MM.1S (cell line): ENCODE data around the gene MEGF11.

Experiments
- DNase-seq: peaks from one replicate; pipeline ENCODE4 v3.0.0-alpha.2; 2015
- H2AFZ ChIP-seq: fragments of 300-600 bp; sonication (generic); 2 replicates; pipeline ENCODE4 v1.6.0; 2016; ENCODE audit warnings: antibody characterized with exemption, low read length
- H3F3A ChIP-seq: fragments of 300-600 bp; sonication (generic); 2 replicates; pipeline ENCODE4 v1.6.1; 2016; ENCODE audit warnings: mild to moderate bottlenecking, antibody characterized with exemption, low read length, moderate library complexity, mixed read lengths; ENCODE audit not compliant: insufficient read depth
- H3K27ac ChIP-seq: fragments of 300-600 bp; sonication (generic); 2 replicates; pipeline ENCODE4 v1.5.1; 2016; ENCODE audit warnings: mild to moderate bottlenecking, low read length
- H3K27me3 ChIP-seq: fragments of 300-600 bp; sonication (generic); replicated peaks from 2 replicates; pipeline ENCODE4 v1.6.0; 2016; ENCODE audit warnings: low read length; ENCODE audit not compliant: insufficient read depth
- H3K36me3 ChIP-seq: fragments of 300-600 bp; sonication (generic); replicated peaks from 2 replicates; pipeline ENCODE4 v1.6.1; 2016; ENCODE audit warnings: mild to moderate bottlenecking, low read length, mixed read lengths; ENCODE audit not compliant: insufficient read depth
- H3K4me1 ChIP-seq: fragments of 300-600 bp; sonication (generic); 2 replicates; pipeline ENCODE4 v1.6.1; 2016; ENCODE audit warnings: low read length, mixed read lengths
- H3K4me2 ChIP-seq: fragments of 300-600 bp; sonication (generic); 2 replicates; pipeline ENCODE4 v1.6.0; 2016; ENCODE audit warnings: low read depth, low read length
- H3K4me3 ChIP-seq: fragments of 300-600 bp; sonication (generic); 2 replicates; pipeline ENCODE4 v1.5.1; 2016; ENCODE audit warnings: low read length, mixed read lengths
- H3K79me2 ChIP-seq: fragments of 300-600 bp; sonication (generic); 2 replicates; pipeline ENCODE4 v1.6.1; 2016; ENCODE audit warnings: mixed run types, low read length, mixed read lengths
- H3K9ac ChIP-seq: fragments of 300-600 bp; sonication (generic); 2 replicates; pipeline ENCODE4 v1.6.1; 2016; ENCODE audit warnings: low read length, mixed read lengths
- H3K9me2 ChIP-seq: fragments of 300-600 bp; sonication (generic); replicated peaks from 2 replicates; pipeline ENCODE4 v1.6.1; 2016; ENCODE audit warnings: mild to moderate bottlenecking, low read length, mixed read lengths; ENCODE audit not compliant: insufficient read depth
- H3K9me3 ChIP-seq: fragments of 300-600 bp; sonication (generic); replicated peaks from 2 replicates; pipeline ENCODE4 v1.6.1; 2016; ENCODE audit warnings: mild to moderate bottlenecking, low read length, mixed read lengths; ENCODE audit not compliant: insufficient read depth
- H4K20me1 ChIP-seq: fragments of 300-600 bp; sonication (generic); 2 replicates; pipeline ENCODE4 v1.6.1; 2016; ENCODE audit warnings: mild to moderate bottlenecking, low read length, moderate library complexity, mixed read lengths; ENCODE audit not compliant: insufficient read depth
- EZH2 ChIP-seq: fragments of 300-600 bp; sonication (generic); optimal IDR thresholded peaks from 2 replicates; pipeline ENCODE3; 2017; ENCODE audit warnings: low read depth, mild to moderate bottlenecking, antibody characterized with exemption, low read length, mixed read lengths
- EZH2phosphoT487 ChIP-seq: fragments of 300-600 bp; sonication (generic); IDR thresholded peaks from 2 replicates; pipeline ENCODE4 v1.6.1; 2018; ENCODE audit warnings: antibody characterized with exemption, low read length
- TF ChIP-seq, protein P1 (sequence below): fragments of 300-600 bp; sonication (generic); IDR thresholded peaks from 2 replicates; pipeline ENCODE4 v1.5.1; 2016; ENCODE audit warnings: antibody characterized with exemption, low read length, mixed read lengths

Gene MEGF11

GRCh38 chr15:66030650-66031049, 222.9 kb downstream of the MEGF11 start:
- DNase-seq, result no peak
- H3K36me3 ChIP-seq, result no peaks in the 10 kb centered on the region
- no peak overlapping the region for H3K4me2 ChIP-seq
- H3K4me1 ChIP-seq, result no peaks in the 10 kb centered on the region
- H3K9ac ChIP-seq, result no peak overlapping the region
- no peaks in the 10 kb centered on the region for H3K79me2 ChIP-seq
- H3K27me3 ChIP-seq, result peaks cover 6% of the 10 kb centered on the region; the same call in 1 of the 2 replicates
- no peaks in the 10 kb centered on the region for H4K20me1 ChIP-seq
- TF ChIP-seq, protein P1, sequence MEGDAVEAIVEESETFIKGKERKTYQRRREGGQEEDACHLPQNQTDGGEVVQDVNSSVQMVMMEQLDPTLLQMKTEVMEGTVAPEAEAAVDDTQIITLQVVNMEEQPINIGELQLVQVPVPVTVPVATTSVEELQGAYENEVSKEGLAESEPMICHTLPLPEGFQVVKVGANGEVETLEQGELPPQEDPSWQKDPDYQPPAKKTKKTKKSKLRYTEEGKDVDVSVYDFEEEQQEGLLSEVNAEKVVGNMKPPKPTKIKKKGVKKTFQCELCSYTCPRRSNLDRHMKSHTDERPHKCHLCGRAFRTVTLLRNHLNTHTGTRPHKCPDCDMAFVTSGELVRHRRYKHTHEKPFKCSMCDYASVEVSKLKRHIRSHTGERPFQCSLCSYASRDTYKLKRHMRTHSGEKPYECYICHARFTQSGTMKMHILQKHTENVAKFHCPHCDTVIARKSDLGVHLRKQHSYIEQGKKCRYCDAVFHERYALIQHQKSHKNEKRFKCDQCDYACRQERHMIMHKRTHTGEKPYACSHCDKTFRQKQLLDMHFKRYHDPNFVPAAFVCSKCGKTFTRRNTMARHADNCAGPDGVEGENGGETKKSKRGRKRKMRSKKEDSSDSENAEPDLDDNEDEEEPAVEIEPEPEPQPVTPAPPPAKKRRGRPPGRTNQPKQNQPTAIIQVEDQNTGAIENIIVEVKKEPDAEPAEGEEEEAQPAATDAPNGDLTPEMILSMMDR, result no peak
- TF ChIP-seq EZH2phosphoT487, result no peak
- no peak for TF ChIP-seq EZH2
- no peak overlapping the region for H3K4me3 ChIP-seq
- H3K9me3 ChIP-seq, result no peaks in the 10 kb centered on the region
- no peaks in the 10 kb centered on the region for H3F3A ChIP-seq
- no peaks in the 10 kb centered on the region for H3K9me2 ChIP-seq
- no peak overlapping the region for H3K27ac ChIP-seq
- H2AFZ ChIP-seq, result no peak overlapping the region

GRCh38 chr15:66029650-66030049, 223.9 kb downstream of the MEGF11 start:
- no peaks in the 10 kb centered on the region for H3K79me2 ChIP-seq
- H3K27me3 ChIP-seq, result peaks cover 10% of the 10 kb centered on the region; the same call in 1 of the 2 replicates
- no peaks in the 10 kb centered on the region for H3K9me3 ChIP-seq

GRCh38 chr15:66027268-66027805, 226.2 kb downstream of the MEGF11 start:
- H3F3A ChIP-seq, result no peaks in the 10 kb centered on the region
- H3K27me3 ChIP-seq, result peaks cover 10% of the 10 kb centered on the region; the same call in 1 of the 2 replicates
- no peaks in the 10 kb centered on the region for H3K79me2 ChIP-seq
- TF ChIP-seq, protein P1, result no peak
- H3K9me2 ChIP-seq, result no peaks in the 10 kb centered on the region
- H4K20me1 ChIP-seq, result no peaks in the 10 kb centered on the region
- H3K4me2 ChIP-seq, result no peak overlapping the region
- H3K9ac ChIP-seq, result no peak overlapping the region
- H3K27ac ChIP-seq, result no peak overlapping the region
- H2AFZ ChIP-seq, result no peak overlapping the region
- H3K4me3 ChIP-seq, result no peak overlapping the region
- no peak for DNase-seq
- H3K9me3 ChIP-seq, result no peaks in the 10 kb centered on the region
- H3K4me1 ChIP-seq, result no peaks in the 10 kb centered on the region
- no peaks in the 10 kb centered on the region for H3K36me3 ChIP-seq

More at GRCh38 chr15:66029650-66030049, 223.9 kb downstream of the MEGF11 start:
- Histone ChIP-seq H3F3A (no peaks in the 10 kb centered on the region), H3K9me2 (no peaks in the 10 kb centered on the region), H3K36me3 (no peaks in the 10 kb centered on the region), H3K9ac (no peak overlapping the region), H3K27ac (no peak overlapping the region), H4K20me1 (no peaks in the 10 kb centered on the region), H2AFZ (no peak overlapping the region), H3K4me3 (no peak overlapping the region), H3K4me2 (no peak overlapping the region), H3K4me1 (no peaks in the 10 kb centered on the region)
- no peak for TF ChIP-seq EZH2
- no peak for TF ChIP-seq EZH2phosphoT487
- TF ChIP-seq, protein P1, result no peak
- DNase-seq, result no peak
